ENCODE data around the gene SDHB. TPM values are rescaled to one million over a fixed set of nuclear protein-coding genes. Genes with fewer than 3 reads are reported as not detected.
A peak's percentile ranks its signal among the peaks of the same experiment; 100 is the strongest.
"Not testable (repeated sequence)": the region's sequence is repeated elsewhere in the genome, so short reads cannot be mapped to it uniquely, and the experiment has no call there.

The SDHB gene
- total RNA-seq, 2 donors from 2014 or later = 98.2 to 101 TPM

- Mint-ChIP-seq H3K4me3 (no peak overlapping the region), H3K4me1 (ENCODE audit: low read depth) (no peaks in the 10 kb centered on the region), H3K9me3 (no peaks in the 10 kb centered on the region), H3K27ac (no peak overlapping the region), H3K27me3 (ENCODE audit: low read depth) (no peaks in the 10 kb centered on the region), H3K36me3 (ENCODE audit: insufficient read depth in 2 of 2) (peaks cover 0 to 2% of the 10 kb centered on the region in 2 donors)
- ATAC-seq (replicated peaks in 1 of 2) (no peak), DNase-seq (no peak)
These were observed 13.8 kb upstream of the SDHB start for GRCh38 chr1:17067465-17068240.

GRCh38 chr1:17067069-17067426, 13.2 kb upstream of the SDHB start:
- no peaks in the 10 kb centered on the region for H3K9me3 Mint-ChIP-seq

GRCh38 chr1:17066361-17067068, 12.7 kb upstream of the SDHB start:
- Mint-ChIP-seq H3K27me3 (ENCODE audit: low read depth) (peaks cover 8% of the 10 kb centered on the region), H3K9me3 (no peaks in the 10 kb centered on the region), H3K36me3 (ENCODE audit: insufficient read depth in 2 of 2) (peaks cover 0 to 2% of the 10 kb centered on the region in 2 donors), H3K4me3 (no peak overlapping the region), H3K4me1 (ENCODE audit: low read depth) (no peaks in the 10 kb centered on the region), H3K27ac (no peak overlapping the region)
- DNase-seq (no peak), ATAC-seq (replicated peaks in 1 of 2) (no peak)

More at GRCh38 chr1:17067069-17067426, 13.2 kb upstream of the SDHB start:
- no peak for DNase-seq
- ATAC-seq (replicated peaks in 1 of 2) = no peak
- H3K4me1 Mint-ChIP-seq (ENCODE audit: low read depth) = no peaks in the 10 kb centered on the region
- peaks cover 0 to 2% of the 10 kb centered on the region in 2 donors for H3K36me3 Mint-ChIP-seq (ENCODE audit: insufficient read depth in 2 of 2)
- peaks cover 3% of the 10 kb centered on the region for H3K27me3 Mint-ChIP-seq (ENCODE audit: low read depth)
- H3K27ac Mint-ChIP-seq = no peak overlapping the region
- H3K4me3 Mint-ChIP-seq = no peak overlapping the region

GRCh38 chr1:17065666-17066065, 11.8 kb upstream of the SDHB start:
- H3K4me3 Mint-ChIP-seq = no peak overlapping the region
- DNase-seq (no peak), ATAC-seq (replicated peaks in 1 of 2) (no peak)
- H3K9me3 Mint-ChIP-seq = no peaks in the 10 kb centered on the region
- H3K27me3 Mint-ChIP-seq (ENCODE audit: low read depth) = peaks cover 10% of the 10 kb centered on the region
- H3K4me1 Mint-ChIP-seq (ENCODE audit: low read depth) = no peaks in the 10 kb centered on the region
- no peak overlapping the region for H3K27ac Mint-ChIP-seq
- peaks cover 0 to 2% of the 10 kb centered on the region in 2 donors for H3K36me3 Mint-ChIP-seq (ENCODE audit: insufficient read depth in 2 of 2)

- not testable (repeated sequence) for H3K9me3 Mint-ChIP-seq; H3K4me1 Mint-ChIP-seq (ENCODE audit: low read depth); H3K4me3 Mint-ChIP-seq; H3K27ac Mint-ChIP-seq; H3K36me3 Mint-ChIP-seq (ENCODE audit: insufficient read depth in 2 of 2); ATAC-seq (replicated peaks in 1 of 2); DNase-seq
- H3K27me3 Mint-ChIP-seq (ENCODE audit: low read depth) = peaks cover 10% of the 10 kb centered on the region
These were observed 8.9 kb upstream of the SDHB start for GRCh38 chr1:17062751-17063150.

- no peak for ATAC-seq (replicated peaks in 1 of 2)
- no peaks in the 10 kb centered on the region for H3K4me1 Mint-ChIP-seq (ENCODE audit: low read depth)
- H3K27me3 Mint-ChIP-seq (ENCODE audit: low read depth) = peaks cover 10% of the 10 kb centered on the region
- H3K4me3 Mint-ChIP-seq = no peak overlapping the region
- no peak overlapping the region for H3K27ac Mint-ChIP-seq
- peaks cover 0 to 2% of the 10 kb centered on the region in 2 donors for H3K36me3 Mint-ChIP-seq (ENCODE audit: insufficient read depth in 2 of 2)
- no peak for DNase-seq
- H3K9me3 Mint-ChIP-seq = no peaks in the 10 kb centered on the region
These were observed 8.1 kb upstream of the SDHB start for GRCh38 chr1:17061892-17062291.

GRCh38 chr1:17061486-17061885, 7.7 kb upstream of the SDHB start:
- no peak for ATAC-seq (replicated peaks in 1 of 2)
- peaks cover 10% of the 10 kb centered on the region for H3K27me3 Mint-ChIP-seq (ENCODE audit: low read depth)
- no peaks in the 10 kb centered on the region for H3K4me1 Mint-ChIP-seq (ENCODE audit: low read depth)
- peaks cover 0 to 2% of the 10 kb centered on the region in 2 donors for H3K36me3 Mint-ChIP-seq (ENCODE audit: insufficient read depth in 2 of 2)
- DNase-seq = no peak
- H3K9me3 Mint-ChIP-seq = no peaks in the 10 kb centered on the region
- no peak overlapping the region for H3K4me3 Mint-ChIP-seq
- no peak overlapping the region for H3K27ac Mint-ChIP-seq

- peaks cover 0 to 2% of the 10 kb centered on the region in 2 donors for H3K36me3 Mint-ChIP-seq (ENCODE audit: insufficient read depth in 2 of 2)
- DNase-seq = no peak
- no peak overlapping the region for H3K4me3 Mint-ChIP-seq
- H3K27ac Mint-ChIP-seq = no peak overlapping the region
- peaks cover 10% of the 10 kb centered on the region for H3K27me3 Mint-ChIP-seq (ENCODE audit: low read depth)
- ATAC-seq (replicated peaks in 1 of 2) = no peak
- H3K4me1 Mint-ChIP-seq (ENCODE audit: low read depth) = no peaks in the 10 kb centered on the region
- H3K9me3 Mint-ChIP-seq = no peaks in the 10 kb centered on the region
These were observed 6.5 kb upstream of the SDHB start for GRCh38 chr1:17060306-17060749.

- Mint-ChIP-seq H3K27ac (no peak overlapping the region), H3K4me1 (ENCODE audit: low read depth) (no peaks in the 10 kb centered on the region), H3K27me3 (ENCODE audit: low read depth) (peaks cover 10% of the 10 kb centered on the region), H3K9me3 (no peaks in the 10 kb centered on the region), H3K36me3 (ENCODE audit: insufficient read depth in 2 of 2) (peaks cover 0 to 2% of the 10 kb centered on the region in 2 donors), H3K4me3 (no peak overlapping the region)
- DNase-seq (peak; percentile 49 to 53), ATAC-seq (replicated peaks in 1 of 2) (peak; percentile 93 to 94)
These were observed 5.8 kb upstream of the SDHB start for GRCh38 chr1:17059391-17060305.

- Mint-ChIP-seq H3K36me3 (ENCODE audit: insufficient read depth in 2 of 2) (peaks cover 0 to 2% of the 10 kb centered on the region in 2 donors), H3K27ac (no peak overlapping the region), H3K4me1 (ENCODE audit: low read depth) (peaks cover 19% of the 10 kb centered on the region), H3K4me3 (no peak overlapping the region), H3K9me3 (no peaks in the 10 kb centered on the region), H3K27me3 (ENCODE audit: low read depth) (peaks cover 3% of the 10 kb centered on the region)
- no peak for DNase-seq
- no peak for ATAC-seq (replicated peaks in 1 of 2)
These were observed 2.7 kb upstream of the SDHB start for GRCh38 chr1:17056551-17056950.

GRCh38 chr1:17055801-17056200, 2.0 kb upstream of the SDHB start:
- Mint-ChIP-seq H3K36me3 (ENCODE audit: insufficient read depth in 2 of 2) (peaks cover 0 to 2% of the 10 kb centered on the region in 2 donors), H3K9me3 (no peaks in the 10 kb centered on the region)
- no peak for DNase-seq

GRCh38 chr1:17053086-17053684, 647 bp downstream of the SDHB start:
- Mint-ChIP-seq H3K9me3 (no peaks in the 10 kb centered on the region), H3K27ac (peak overlapping the region; percentile 98), H3K4me3 (peak overlapping the region; percentile 91 to 96), H3K4me1 (ENCODE audit: low read depth) (peaks cover 26% of the 10 kb centered on the region), H3K36me3 (ENCODE audit: insufficient read depth in 2 of 2) (peaks cover 0 to 2% of the 10 kb centered on the region in 2 donors), H3K27me3 (ENCODE audit: low read depth) (no peaks in the 10 kb centered on the region)
- ATAC-seq (replicated peaks in 1 of 2) = no peak
- no peak for DNase-seq

More at GRCh38 chr1:17055801-17056200, 2.0 kb upstream of the SDHB start:
- ATAC-seq (replicated peaks in 1 of 2) = no peak
- no peak overlapping the region for H3K27ac Mint-ChIP-seq
- no peak overlapping the region for H3K4me3 Mint-ChIP-seq
- H3K27me3 Mint-ChIP-seq (ENCODE audit: low read depth) = no peaks in the 10 kb centered on the region
- peaks cover 26% of the 10 kb centered on the region for H3K4me1 Mint-ChIP-seq (ENCODE audit: low read depth)

Data from activated T-cell treated with anti-CD3 and anti-CD28 coated beads, Interleukin-2, amount 50 U/mL, for 72 hours (primary cell).